ENCODE data around the gene TINAGL1.

The TINAGL1 gene

DNA sequence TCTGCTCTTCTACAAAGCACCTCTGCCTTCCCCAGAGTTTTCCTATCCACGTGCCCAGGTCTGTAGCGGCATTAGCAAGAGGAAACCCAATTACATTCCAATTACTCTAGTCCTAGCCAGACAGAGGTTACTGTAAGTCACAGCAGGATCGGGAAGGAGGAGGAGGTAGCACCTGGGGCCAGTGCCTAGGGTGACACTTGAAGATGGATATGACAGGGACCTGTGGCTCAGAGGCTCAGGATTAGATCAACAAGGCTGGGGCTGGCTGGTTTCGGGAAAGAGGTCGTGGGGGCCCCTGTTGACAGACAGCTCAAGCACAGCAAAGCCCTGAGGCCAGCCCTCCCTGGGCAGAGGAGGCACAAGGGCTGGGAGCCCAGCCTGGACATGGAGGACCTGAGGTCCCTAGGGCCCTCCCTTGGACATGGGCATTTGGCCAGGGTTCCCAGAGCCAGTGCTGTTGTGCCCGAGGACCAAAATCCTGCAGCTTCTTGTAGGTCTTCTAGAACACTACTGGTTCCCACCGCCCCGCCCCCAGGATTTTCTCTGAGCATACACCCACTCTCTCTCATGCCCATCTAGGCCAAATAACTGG is 38.2 kb downstream of the TINAGL1 start:
- no peak for DNase-seq

DNA sequence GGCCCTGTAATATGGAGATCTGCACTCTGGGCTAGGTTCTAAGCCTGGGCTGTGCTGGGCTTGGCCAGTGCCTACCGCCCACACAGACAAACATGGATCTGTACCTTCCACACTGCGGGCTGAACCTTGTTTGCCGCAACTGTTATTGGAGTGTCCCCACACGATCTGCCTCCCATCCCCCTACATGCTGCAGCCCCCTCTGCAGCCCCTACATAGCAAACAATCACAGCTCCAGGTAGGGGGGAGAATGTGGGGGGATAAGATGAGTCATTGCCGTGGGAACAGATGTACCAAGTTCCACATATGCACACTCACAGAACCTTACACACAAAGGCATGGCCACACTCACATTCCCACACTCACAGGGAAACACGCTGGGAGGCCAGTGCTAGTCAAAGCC is 39.1 kb downstream of the TINAGL1 start:
- no peak for DNase-seq

DNA sequence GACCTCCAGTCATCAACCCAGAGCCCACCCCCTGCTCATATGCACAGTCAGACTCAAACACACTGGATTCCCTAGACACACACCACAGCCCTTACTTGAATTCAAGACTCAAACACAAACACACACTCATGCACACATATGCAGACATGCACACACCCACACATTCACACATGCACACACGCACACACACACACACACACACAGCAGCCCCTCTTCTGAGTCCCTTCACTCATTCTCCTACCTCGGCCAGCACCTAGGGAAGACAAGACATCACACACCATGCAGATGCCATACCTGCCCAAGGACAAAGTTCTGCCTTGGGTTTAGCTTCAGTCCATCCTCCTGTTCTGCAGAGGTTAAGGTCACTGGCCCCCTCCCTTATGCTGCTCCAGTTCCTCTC is 39.6 kb downstream of the TINAGL1 start:
- no peak for DNase-seq

DNA sequence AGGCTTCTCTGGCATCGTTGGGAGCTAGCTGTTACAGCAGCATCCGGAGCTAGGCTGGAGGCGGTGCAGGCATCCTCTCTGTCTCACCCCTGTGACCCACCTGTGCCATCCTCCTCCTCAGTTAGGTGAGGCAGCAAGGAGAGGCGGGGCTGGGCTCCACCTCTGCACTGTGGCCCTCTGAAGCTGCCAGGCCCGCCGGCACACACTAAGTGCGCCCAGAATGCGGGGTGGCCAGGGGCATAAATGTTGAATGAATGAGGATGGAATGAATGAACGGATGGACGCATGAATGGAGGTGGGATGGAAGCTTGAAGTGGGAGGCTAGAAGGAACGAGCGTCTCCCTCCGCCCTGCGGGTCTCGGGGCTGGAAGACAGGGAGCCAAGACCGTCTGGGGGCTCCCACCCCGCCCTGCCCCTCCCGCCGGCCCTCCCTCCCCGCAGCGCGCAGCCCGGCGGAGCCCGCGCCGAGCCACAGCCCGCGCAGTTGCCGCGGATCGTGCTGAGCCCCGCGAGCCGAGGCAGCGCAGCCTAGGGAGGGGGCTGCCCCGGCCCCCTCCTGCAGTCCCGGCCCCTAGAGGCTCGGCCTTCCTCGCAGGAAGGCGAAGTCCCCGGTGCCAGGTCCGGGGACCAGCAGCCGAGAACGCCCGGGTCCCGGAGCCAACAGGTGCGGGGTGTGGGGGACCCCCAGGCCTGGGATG is 41.1 kb downstream of the TINAGL1 start, which contains the start of gene HCRTR1:
Gene HCRTR1 (plus strand): TSS at position 472 of the 698 bp plus-strand sequence. CDS start 1,504 bp downstream, outside the sequence.
- no peak for DNase-seq

DNA sequence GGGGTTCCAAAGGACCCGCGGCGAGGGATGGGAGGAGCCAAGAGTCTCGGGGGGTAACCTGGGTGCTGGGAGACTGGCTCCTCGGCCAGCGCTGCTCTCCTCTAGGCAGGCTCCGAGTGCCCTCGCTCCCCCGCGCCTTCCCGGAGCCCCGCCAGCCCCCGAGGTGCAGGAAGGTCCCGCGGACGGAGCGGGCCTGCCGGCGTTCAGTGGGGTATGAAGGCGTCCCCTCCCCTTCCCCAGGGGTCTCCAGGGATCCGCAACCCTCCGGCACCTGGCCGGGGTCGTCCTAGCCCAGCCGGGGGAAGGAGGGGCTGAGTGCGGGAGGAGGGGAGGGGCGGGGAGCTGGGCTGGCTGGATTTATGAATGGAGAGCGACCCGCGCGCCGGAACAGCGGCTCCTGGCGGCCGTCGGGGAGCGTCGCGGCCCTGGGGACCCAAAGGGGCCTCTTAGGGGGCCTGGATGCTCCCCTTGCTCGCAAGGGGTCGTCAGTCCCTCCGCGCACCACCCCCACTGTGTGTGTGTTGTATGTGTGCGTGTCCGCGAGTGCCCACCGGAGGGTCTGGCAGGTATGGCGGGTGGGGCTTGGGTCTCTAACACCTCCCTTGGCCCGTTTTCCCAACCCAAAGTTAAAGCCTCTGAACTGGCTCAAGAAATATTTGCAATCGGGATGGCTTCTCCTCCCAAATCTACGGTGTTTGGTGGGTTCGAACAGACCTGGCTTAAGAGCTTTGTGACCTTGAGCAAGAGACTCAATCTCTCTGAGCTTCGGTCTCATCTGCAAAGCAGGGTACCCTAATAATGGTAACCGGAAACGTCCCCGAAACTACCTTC is 41.8 kb downstream of the TINAGL1 start:
- peak; percentile 16 for DNase-seq

DNA sequence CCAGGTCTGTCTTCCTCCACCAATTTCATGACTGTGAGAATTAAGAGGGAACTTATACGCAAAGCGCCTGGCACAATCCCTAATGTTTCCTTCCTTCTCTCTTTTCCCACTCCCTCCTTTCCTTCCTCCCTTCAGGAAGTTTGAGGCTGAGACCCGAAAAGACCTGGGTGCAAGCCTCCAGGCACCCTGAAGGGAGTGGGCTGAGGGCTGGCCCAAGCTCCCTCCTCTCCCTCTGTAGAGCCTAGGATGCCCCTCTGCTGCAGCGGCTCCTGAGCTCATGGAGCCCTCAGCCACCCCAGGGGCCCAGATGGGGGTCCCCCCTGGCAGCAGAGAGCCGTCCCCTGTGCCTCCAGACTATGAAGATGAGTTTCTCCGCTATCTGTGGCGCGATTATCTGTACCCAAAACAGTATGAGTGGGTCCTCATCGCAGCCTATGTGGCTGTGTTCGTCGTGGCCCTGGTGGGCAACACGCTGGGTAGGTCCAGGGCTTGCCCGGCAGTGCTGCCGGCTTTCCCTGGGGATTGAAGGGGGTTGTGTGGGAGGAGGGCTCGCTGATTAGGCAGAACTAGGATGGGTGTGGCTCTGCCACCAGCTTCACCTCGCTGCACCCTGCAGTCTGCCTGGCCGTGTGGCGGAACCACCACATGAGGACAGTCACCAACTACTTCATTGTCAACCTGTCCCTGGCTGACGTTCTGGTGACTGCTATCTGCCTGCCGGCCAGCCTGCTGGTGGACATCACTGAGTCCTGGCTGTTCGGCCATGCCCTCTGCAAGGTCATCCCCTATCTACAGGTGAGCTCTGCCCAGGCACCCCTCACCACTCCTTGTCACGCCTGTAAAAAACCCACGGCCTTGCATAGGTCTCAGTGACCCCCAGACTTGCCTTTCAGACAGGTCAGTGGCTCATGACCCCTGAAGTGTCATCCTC is 42.9 kb downstream of the TINAGL1 start:
- no peak for DNase-seq

DNA sequence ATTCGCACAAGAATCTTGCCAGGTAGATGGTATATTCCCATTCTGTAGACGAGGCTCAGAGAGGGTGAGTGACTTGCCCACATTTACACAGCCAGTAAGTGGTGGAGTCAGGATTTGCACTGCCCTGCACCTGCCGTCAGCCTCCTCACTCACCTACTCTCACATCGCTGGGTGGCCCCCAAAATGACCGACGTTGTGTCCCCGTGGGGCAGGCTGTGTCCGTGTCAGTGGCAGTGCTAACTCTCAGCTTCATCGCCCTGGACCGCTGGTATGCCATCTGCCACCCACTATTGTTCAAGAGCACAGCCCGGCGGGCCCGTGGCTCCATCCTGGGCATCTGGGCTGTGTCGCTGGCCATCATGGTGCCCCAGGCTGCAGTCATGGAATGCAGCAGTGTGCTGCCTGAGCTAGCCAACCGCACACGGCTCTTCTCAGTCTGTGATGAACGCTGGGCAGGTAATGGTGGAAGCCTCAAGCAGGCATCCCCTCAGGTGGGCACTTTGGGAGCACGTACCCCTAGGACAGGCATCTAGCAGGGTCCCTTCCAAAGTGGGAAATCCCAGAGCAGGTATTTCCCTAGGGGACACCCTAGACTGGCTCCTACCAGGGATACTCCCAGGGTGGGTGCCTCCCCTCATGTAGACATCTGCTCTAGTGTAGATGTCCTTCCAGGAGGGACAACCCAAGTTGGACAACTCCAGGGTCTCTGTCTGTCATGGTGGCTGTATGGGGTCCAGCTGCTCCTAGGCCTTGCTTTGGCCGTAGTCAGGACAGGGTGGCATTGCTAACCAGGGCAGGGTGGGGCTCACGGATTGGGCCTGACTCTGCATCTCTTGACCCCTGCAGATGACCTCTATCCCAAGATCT is 44.5 kb downstream of the TINAGL1 start:
- DNase-seq = no peak

DNA sequence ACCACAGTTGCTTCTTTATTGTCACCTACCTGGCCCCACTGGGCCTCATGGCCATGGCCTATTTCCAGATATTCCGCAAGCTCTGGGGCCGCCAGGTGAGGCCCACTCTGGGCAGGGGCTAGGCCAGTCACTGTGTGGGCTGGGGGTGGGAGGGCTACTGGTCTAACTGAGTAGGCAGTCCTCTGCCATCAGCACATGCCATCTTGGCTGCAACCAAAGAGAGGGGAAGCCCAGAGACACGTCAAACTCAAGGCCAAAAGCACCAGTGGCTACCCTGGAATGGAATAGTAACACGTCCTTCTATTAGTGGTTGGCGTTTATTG is 45.1 kb downstream of the TINAGL1 start:
- no peak for DNase-seq

DNA sequence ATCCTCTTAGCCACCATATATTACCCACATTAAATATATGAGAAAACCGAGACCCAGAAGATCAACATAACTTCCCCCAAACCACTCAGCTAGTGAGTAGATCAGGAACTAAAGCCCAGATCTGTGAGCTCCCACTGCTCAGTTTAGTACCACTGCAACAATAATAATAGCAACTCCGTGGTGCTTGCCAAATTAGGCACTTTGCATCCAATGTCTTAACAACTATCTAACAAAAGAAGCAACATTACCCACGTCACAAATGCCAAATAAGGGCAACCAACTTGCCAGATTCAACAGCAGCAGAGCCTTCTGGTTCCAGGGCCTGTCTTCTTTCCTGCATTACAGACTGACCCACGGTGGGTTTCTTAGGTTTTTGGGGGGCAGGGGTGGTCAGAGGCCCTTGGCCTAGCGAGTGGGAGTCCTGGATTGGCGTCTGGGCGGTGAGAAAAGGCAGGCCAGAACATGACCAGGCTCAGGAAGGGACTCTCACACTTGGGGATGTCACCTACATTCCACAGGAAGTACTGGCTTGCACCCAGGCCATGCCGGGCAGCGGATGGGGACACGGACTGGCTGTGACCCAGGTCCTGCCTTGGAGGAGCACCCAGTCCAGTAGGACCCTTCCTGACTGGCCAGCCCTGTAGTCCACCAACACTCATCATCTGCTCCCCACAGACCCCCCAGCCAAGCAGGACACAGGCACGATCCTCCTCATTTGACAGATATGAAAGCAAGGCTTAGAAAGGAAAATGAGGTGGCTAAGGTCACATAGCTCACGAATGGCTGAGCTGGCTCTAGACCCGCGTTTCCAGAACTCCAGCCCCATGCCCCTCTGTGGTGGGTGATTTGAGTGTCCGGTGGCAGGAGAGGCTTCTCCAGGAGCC is 45.8 kb downstream of the TINAGL1 start:
- DNase-seq = no peak

DNA sequence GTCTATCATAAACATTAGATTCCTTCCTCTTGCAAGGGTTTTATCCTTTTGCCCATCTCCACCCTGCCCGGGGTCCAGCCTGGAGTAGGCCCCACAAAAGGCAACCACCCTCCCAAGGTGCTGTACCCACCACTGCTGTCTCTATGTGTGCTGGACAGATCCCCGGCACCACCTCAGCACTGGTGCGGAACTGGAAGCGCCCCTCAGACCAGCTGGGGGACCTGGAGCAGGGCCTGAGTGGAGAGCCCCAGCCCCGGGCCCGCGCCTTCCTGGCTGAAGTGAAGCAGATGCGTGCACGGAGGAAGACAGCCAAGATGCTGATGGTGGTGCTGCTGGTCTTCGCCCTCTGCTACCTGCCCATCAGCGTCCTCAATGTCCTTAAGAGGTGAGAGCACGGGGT is 47.0 kb downstream of the TINAGL1 start:
- DNase-seq = no peak

DNA sequence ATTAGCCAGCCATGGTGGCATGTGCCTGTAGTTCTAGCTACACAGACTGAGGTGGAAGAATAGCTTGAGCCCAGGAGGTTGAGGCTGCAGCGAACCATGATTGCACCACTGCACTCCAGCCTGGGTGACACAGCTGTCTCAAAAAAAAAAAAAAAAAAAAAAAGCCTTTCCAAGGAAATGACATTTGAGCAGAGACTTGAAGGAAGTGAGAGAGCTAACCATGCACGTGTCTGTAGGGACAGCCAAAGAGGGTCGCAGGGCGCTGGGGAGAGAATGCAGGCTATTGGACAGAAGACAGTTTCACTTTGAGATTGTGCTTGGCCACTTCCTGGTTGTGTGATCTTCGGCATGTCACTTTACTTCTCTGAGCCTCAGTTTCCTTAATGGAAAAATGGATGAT is 48.0 kb downstream of the TINAGL1 start:
- DNase-seq = no peak

DNA sequence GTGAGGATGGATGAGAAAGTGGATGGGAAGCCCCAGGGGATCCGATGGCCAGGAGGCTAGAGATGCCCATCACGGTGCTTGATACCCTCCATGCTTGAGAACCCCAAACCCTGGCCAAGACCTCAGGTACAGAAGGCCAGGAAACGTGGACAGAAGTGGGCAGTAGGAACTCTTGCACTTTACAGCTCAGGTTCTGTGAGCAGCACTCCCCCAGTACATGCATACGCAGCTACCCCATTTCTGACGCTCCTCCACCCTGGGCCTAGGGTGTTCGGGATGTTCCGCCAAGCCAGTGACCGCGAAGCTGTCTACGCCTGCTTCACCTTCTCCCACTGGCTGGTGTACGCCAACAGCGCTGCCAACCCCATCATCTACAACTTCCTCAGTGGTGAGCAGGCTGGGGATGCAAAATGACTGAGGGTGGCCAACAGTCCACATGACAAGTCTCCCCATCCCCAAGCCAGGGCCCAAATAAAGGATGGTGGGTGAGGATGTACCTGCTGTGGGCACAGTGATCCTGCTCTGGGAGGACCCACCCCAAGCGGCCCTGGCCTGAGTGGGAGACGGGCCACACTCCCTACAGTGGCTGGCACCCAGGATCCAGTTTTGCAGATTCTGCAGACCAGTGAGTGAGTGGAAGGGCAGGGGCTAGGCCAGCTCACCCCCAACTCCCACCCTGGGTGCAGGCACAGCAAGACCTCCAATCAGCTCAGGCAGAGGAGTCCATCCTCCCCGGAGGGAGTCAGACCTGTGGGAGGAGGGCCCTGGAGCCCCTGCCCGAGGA is 48.6 kb downstream of the TINAGL1 start:
- no peak for DNase-seq

DNA sequence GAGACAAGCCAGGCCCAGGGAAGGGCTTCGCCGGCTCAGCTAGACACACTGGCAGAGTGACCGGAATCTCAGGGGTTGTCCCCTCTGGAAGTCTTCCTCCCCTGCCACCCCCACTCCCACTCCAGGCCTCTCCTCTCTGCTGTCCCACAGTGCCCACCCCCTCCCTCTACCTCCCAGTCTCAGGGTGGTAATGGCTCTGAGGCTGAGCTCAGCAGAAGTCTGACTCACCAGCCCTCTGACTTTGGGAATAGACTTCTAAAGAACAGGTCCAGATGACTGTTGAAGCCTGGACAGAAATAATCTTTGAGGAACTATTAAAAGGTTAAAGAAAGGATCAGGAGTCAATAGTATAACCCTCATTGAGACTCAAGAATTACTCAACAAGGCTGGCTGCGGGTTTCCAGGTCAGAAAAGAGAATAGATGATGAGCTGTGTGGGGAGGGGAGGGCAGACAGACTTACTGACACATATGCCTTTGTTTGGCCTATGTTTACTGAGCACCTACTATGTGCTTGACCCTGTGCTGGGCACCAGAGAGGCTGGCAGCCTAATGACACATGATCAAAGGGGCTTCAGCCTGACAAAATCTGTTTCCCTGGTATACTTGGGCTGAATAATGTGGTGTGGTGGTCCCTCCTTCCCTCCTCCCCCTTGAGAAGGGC is 49.4 kb downstream of the TINAGL1 start:
- no peak for DNase-seq

DNA sequence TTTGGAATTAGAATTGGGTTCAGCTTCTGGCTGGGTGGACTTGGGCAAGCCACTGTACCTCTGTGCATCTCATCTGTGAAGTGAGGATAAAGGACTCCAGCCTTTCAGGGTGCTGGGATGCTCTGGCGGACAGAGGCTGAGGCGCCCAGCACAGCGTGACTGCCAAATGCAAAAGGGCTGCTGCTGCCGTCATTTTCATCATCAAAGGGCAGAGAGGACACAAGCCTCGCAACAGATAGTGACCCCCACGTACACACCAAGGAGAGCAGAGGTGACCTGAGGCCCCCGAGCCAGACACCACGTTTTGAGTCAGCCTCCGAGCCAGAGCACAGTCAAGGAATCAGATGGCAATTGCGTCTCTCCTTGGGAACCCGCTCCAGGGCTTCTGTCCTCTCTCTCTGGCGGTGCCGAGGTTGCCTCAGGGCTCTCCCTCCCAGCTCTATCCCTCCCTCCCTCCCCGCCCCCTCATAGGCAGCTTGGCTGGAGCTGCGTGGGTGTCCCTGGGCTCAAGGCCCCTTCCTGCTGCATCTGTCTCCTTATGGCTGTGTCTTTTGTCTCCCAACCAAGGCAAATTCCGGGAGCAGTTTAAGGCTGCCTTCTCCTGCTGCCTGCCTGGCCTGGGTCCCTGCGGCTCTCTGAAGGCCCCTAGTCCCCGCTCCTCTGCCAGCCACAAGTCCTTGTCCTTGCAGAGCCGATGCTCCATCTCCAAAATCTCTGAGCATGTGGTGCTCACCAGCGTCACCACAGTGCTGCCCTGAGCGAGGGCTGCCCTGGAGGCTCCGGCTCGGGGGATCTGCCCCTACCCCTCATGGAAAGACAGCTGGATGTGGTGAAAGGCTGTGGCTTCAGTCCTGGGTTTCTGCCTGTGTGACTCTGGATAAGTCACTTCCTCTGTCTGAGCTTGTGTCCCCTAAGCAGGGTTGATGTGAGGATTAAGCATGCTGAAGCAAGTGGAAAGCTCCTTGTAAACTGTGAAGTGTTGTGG is 50.2 kb downstream of the TINAGL1 start:
- DNase-seq = no peak

DNA sequence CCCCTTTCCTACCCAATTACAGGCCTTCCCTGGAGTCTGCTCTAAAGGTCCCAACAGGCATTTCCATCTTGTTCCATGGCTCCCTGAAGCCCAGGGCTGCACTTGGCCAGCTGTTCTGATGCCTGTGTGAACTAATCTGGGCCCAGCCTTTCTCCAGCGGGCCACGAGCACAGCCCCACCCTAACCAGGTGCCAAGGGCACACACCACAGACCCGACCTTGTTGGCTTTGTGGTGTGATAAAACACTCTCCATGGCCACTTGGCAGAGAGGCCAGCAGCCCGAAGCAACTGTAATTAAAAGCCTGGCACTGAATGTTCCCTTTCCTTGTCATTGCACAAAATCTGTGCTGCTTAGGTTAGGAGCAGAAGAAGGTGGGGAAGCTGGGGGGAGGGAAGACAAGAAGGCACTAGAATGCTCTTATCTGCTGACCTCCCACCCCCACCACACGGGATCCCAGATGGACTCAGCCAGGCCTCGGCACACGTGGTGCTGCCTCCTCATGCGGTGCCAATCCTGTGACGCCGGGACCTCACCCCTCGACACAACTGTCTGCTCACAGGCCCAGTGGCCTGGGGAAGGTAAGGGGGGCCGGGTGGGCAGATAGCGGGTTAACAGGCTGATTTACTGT is 51.1 kb downstream of the TINAGL1 start:
- DNase-seq = no peak

DNA sequence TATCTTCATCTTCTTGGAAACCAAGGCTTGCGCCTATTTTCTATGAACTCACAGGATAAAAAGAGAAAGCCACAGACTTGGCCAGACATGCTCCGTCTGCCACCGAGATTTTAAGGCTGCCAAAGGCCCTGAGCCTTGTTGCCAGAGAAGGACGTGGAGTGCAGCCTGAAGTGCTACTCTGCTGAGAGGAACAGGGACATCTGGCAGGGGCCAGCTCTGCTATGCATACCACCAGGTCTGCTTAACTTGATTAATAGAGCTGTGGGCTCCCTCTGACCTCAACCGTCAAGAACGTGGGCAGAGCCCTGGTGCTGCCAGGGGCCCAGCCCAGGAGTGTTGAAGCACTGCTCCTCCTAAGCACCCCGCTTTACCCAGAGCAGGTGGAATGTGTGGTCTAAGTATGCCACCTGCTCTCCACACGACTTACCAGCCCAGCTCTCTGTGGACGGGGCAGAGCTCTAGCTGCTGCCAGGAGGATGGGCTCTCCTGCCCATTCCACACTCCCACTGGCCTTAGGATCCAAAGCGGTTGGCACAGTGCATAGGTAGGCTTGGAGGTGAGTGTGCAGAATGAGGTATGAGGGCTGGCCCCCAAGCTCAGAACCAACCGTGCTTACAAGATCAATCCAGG is 51.7 kb downstream of the TINAGL1 start:
- DNase-seq = no peak

DNA sequence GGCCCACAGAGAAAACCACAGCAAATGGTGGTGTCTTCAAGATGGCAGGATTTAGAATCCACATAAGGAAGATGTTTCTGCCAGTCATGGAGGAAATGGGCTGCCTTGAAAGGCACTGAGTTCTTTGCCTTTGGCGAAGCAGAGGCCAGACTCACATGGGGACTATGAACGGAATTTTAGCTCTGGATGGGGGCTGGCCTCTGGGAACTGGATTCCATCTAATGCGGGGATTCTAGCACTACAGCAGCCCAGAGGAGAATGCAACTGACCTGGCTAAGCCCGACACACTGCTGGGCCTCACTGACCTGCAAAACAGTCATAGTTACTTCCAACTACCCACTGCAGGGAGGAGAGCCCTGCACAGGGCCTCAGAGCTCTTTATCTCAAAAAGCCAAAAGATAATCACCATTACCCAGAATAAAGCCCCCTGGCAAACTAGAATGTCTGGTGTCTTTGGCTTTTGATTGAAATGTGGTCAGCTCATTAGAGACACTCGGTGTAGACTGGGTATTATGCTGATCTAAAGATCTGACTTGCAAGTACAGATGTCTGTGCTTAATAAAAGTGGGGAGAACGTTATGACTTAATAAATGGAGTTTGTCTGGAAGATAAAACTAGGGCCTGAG is 52.7 kb downstream of the TINAGL1 start:
- DNase-seq = no peak
